Measurements from ENCODE around the gene PLA2G2D. TPM values are rescaled to one million over a fixed set of nuclear protein-coding genes. Genes with fewer than 3 reads are reported as not detected.

The PLA2G2D gene, protein sequence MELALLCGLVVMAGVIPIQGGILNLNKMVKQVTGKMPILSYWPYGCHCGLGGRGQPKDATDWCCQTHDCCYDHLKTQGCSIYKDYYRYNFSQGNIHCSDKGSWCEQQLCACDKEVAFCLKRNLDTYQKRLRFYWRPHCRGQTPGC
- not detected in 2 replicates for total RNA-seq (2014; rRNA removed; shearing (Covaris generic))

DNA sequence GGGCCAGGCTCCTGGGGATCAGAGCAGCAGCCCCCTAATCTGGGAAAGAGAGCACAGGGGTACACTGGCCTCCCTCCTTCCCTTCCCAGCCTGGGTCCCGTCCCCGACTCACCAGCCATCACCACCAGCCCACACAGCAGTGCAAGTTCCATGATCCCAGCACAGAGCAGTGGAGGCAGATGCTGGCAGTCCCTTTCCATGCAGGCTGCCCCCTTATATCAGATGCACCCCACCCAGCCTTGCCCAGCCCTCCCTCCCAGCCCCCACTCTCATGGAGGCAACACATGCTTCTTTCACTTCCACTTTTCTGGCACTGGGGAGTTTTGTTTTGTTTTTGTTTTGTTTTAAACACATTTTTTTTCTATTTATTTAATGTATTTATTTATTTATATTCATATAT is at the start of gene PLA2G2D:
Gene PLA2G2D, minus strand, starts transcription at position 190 of the 400 bp plus-strand sequence. Its CDS starts 38 bp downstream, at position 152.
- DNase-seq (ENCODE audit: low read depth): no peak

DNA sequence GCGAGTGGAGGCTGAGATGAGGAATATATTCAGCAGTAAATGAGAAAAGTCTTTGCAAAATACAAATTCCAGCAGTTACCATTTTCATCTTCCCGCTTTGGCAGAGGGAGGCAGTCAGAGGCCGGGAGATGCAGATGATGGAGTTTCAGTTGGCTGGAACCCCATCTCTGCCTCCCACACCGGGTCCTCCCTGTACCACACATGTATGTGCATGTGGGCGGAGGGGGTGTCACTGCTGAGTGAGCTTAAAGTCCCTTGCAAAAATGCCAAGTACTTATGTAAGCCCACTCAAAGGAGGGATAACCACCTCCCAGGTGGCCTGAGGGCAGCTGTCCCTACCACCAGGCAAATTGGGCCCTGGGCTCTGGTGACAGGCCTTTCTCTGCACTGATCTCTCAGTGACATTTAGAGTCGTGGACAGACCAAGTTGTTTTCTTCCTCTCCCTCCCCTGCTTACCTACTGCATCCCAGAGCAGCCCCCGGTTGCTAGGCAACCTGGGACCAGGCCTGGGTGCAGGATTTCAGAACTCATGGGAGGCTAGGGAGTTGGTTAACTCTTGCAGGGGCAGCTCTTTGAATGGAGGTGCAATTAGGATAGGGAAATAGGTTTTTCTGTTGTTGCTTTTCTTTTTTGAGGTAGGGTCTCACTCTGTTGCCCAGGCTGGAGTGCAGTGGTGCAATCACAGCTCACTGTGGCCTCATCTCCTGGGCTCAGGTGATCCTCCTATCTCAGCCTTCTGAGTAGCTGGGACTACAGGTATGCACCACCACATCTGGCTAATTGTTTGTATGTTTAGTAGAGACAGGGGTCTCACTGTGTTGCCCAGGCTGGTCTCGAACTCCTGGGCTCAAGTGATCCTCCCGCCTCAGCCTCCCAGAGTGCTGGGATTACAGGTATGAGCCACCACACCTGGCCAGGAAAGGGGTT is 49.5 kb upstream of the PLA2G2D start:
- DNase-seq (ENCODE audit: low read depth): no peak

DNA sequence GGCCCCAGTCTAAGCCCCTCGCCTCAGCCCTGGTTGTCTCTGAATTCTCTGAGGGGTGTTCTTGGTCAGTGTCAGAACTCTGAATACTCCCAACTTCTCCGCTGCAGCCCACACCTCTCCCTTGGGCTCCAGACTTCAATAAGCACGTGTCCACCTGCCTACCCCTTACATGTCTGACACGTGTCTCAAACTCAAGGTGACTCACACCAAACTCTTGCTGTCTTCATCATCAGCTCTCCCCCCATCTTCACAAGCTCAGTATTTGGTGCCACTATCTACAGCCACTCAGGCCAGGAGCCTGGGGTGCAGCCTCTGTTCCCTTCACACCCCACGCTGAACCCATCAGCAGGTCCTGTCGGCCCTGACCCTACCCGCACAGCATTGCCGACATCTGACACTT is 47.8 kb upstream of the PLA2G2D start:
- DNase-seq (ENCODE audit: low read depth): no peak

DNA sequence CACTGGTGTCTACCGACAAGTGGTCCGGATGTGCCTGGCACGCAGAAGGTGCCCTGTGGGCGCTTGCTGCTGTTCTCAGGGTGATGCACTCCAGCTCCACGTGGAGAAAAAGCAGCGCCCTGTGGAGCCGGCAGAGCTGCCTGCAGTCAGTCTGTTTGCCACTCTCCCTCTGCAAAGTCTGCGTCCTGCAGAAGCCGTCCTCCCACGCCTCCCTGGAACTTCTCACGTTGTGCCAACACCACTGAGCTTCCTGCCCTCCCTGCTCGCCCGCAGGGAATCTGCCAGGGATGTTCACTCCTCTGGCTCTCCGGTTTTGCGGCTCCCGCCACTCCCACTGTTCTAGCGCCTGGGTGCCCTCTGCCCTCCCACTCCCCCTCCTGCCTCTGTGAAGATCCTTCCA is 46.7 kb upstream of the PLA2G2D start:
- no peak for DNase-seq (ENCODE audit: low read depth)

DNA sequence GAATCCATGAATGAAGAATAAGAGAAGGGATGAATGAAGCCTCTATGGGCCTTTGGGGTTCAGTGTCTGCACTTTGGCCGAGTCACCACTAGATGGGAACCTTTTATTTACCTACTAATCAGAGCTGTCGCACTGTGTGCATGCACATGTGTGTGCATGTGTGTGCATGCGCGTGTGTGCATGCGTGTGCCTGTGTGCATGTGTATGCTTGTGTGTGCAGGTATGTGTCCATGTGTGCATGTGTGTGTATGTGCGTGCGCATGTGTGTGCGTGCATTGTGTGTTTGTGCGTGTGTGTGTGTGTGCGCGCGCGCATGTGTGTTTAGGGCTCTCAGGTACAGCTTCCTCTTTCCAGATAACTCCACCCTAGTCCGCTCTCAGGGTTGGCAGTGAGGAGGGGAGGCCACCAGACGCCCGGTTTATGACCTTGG is 46.2 kb upstream of the PLA2G2D start:
- no peak for DNase-seq (ENCODE audit: low read depth)

DNA sequence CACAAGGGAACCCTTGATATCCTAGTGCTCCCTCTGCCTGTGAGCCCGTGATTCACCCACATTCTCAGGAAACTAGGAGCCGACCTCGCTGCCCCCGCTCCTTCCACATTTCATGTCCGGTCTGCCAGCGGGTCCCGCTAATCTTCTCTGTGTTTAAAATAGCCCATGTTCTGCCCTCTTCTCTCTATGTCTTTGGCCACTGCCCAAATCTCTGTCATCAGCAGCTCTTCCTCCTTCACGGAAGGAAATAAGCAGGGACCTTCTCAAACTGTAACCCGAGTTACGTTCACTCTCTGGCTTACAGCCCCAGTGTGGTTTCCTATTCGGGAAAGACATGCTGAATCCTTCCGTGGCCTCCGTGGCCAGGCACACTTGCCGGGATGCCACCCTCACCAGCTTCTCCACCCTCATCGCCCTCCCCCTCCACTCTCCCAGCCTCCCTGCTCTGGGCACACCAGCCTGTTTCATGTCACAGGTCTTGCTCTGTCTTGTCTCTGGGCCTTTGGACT is 45.4 kb upstream of the PLA2G2D start:
- peak; percentile 27 for DNase-seq (ENCODE audit: low read depth)

DNA sequence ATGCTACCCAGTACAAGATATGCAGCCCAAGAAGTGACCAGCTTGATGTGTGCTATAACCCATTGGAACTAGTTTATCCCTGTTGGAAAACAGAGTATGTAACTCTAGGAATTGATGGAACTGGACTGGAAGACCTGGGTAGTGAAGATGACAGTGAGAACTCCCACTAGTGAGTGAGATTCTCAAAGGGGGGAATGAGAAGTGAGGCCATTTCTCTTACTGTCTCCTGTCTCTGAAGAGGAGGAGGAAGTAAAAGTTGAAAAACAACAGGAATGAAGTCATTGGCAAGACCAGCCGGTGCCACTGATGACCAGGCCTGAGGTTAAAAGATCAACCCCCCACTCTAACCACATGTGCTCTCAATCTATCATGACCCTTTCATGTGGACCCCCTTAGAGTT is 40.7 kb upstream of the PLA2G2D start:
- DNase-seq (ENCODE audit: low read depth): no peak

DNA sequence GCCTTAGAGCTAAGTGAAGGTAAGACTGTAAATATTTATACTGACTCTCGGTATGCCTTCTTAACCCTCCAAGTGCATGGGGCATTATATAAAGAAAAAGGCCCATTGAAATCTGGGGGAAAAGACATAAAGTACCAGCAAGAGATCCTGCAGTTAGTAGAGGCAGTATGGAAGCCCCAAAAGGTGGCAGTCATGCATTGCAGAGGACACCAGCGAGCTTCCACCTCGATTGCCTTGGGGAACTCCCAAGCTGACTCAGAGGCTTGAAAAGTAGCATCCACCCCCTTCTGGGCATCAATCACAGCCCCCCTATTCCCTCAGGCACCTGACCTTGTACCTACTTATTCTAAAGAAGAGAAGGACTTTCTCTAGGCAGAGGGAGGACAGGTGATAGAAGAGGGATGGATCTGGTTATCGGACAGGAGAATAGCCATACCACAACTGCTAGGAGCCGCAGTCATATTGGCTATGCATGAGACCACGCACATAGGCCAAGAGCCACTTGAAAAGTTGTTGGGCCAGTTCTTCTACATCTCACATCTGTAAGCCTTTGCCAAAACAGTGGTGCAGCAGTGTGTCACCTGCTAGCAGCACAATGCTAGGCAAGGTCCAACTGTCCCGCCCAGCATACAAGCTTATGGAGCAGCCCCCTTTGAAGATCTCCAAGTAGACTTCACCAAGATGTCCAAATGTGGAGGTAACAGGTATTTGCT is 39.2 kb upstream of the PLA2G2D start:
- no peak for DNase-seq (ENCODE audit: low read depth)

DNA sequence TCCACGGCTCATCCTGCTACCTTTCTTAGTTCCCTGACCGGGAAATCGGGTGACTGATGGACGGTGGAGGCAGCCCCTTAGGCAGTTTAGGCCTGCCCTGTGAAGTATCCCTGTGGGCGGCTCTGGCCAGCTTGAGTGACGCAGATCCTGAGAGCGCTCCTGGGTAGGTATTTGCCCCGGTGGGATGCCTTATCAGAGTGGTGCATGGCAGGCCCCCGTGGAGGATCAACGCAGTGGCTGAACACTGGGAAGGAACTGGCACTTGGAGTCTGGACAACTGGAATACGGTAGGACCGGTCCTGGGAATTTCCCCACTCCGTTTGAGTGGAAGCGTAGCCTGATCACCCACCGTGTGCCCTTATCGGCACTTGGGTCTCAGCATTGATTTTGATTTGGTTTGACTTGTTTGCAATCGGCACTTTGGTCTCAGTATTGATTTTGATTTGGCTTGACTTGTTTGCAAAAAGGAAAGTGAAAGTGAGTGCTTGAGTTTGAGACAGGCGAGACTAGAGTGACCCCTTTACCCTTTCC is 35.0 kb upstream of the PLA2G2D start:
- no peak for DNase-seq (ENCODE audit: low read depth)

DNA sequence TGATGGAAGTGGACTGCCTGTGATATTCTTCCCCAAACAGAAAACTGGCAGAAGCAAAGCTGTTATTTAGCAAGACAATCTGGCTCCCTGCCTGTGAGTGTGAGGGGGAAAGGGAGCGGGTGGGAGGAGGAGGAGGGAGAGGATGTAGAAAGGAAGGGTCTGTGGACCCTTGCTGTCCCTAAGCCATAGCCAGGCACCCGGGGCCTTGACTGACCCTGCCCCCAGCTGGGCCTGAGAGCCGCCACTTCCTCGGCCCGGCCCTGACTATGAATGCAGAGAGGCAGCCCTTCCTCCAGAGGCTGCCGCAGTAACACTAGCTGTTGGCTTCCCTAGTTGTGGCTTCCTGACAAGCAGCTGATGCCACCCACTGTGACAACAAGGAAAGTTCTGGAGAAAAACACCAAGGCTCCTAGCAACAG is 33.7 kb upstream of the PLA2G2D start:
- DNase-seq (ENCODE audit: low read depth): no peak

DNA sequence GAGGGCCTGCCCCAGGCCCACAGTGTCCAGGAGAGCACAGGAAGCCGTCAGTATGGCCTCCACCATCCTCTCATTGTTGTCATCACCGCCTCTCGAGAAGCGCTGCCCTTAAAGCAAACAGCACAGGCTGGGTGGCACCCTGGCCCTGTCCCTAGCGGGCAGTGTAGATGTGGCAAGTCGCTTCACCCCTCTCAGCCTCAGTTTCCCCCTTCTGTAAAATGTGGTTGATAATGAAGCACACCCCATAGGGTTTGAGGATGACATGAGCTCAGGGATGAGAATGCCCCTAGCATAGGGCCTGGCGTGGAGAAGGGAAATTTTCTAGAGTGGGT is 33.2 kb upstream of the PLA2G2D start:
- no peak for DNase-seq (ENCODE audit: low read depth)

DNA sequence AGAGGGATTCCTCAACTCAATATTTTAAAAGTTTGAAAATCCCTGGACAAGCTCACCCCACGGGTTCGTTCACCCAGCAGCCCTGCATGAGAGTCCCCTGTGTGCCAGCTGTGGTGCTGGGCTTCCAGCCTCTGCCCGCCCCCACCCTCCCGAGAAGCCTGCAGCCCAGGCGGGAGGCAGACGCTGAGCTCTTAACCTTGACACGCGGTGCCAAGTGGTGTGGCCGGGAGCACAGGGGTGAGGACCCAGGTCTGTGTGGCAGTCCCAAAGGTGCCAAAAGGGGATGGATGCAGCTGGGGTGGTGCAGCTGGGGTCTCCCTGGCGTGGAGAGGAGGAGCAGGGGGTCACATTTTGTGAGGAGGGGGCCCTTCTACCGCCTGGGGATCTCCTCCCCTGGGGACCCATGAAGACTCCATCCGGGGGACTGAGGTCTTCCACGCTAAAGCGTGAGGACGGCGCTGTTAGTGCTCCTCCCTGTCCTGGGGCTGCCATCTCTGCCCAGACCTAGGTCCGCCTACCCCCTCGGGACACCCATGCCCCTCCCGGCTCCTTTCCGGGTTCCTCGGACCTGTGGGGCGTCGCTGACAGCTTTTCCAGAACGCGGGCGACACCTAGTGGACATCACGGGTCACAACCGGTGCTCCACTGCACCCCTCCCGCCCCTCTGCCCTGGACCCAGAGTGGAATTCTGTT is 32.7 kb upstream of the PLA2G2D start:
- DNase-seq (ENCODE audit: low read depth): peak; percentile 86

DNA sequence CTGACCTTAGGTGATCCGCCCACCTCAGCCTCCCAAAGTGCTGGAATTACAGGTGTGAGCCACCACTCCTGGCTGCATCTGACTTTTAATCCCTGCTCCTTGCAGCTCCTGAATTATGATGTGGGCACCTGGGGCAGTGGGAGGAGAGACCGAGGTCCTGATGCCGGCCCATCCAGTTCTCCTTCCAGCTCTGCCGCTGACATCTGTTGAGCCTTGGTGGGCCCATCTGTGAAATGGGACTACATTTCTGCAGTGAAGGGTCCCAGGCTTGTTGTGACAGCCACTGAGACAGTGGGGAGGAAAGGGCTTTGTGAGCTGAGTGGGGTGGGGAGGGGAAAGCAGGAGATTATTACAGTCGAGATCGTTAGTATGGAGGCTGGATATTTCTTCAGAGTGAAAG is 31.6 kb upstream of the PLA2G2D start:
- DNase-seq (ENCODE audit: low read depth): no peak

DNA sequence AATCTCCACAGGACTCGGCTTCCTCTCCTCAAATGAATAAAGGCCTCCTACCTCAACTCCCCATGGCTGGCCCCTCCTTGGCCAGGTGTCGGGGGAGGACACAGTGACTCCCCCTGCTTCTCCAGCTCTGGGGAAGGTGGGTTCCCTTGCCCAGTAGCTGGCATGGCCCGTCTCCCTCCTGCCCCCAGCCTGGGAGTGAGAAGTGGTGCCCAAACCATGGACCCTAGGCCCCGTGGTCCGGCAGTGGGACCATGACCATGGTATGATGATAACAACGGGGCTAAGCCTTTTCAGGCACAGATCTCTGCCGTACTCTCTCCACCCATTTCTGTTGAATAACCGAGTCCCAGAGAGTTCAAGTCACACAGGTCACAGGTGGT is 31.0 kb upstream of the PLA2G2D start:
- no peak for DNase-seq (ENCODE audit: low read depth)

DNA sequence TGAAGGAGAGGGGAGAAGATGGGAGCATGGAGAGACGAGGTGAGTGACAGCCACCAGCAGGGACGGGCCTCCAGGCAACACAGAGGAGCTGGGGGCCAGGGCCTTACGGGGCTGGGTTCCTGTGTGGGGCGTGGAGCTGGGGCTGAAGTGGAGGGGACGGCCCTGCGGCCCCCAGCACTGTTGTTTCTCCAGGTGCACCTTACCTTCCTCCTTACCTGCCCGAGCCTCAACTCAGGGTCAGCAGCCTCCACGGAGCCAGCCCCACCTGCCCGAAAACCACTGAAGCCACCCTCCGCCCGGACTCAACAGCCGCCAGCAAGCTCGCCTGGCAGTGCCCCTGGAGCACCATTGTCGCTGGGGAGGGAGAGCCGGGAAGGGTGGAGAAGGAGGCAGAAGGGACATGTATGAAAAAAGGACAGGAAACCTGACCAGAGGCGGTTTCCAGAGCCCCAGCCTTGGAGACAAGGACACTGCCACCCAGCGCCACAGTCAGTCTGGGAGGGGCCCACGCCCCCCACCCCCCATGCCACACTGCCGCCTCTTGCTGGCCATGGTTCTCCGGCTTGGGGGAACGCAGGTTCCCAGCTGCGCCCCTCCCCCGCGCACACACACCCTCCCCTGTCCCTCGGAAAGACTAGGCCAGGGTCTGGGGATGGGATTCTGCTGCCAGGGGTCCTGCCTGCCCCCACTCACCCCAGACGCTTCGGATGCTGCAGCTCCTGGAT is 30.4 kb upstream of the PLA2G2D start:
- DNase-seq (ENCODE audit: low read depth): no peak

DNA sequence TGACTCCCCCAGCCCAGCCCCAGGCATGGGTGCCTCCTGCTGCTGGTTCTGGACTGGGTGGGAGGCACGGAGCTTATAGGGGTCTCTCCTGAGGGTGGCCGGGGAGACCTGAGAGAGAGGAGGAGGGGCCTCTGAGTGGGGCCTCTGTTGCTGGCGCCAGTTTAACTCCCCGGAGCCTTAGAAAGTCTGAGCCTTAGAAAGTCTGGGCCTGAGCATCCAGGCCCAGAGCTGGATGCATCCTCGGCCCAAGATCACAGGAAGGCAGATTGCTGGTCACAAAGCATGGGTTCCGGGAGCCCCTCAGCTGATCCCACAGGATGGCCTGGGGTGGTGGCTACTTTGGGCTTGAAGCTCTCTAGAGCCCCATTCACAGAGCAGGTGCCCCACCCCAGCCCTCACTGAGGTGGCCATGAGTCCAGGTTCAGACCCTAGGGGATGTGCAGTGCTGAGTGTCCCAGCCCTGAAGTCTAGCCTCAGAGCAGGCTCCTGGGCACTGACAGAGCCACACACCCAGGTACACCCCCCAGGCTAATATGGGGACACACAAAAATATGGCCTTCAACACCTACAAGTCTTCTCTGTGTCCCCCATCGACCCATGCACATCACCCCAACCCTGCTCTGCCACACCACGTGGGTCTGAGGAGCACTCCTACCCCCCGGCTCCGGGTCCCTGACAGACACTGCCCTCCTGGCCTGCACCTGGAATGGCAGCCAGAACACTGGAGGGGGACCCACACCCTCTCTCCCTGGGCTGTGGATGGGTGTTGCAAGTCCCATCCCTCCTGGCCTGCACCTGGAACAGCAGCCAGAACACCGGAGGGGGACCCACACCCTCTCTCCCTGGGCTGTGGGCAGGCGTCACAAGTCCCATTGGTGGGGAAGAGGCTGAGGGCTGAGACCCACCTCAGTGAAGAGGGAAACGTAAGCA is 29.5 kb upstream of the PLA2G2D start:
- no peak for DNase-seq (ENCODE audit: low read depth)

DNA sequence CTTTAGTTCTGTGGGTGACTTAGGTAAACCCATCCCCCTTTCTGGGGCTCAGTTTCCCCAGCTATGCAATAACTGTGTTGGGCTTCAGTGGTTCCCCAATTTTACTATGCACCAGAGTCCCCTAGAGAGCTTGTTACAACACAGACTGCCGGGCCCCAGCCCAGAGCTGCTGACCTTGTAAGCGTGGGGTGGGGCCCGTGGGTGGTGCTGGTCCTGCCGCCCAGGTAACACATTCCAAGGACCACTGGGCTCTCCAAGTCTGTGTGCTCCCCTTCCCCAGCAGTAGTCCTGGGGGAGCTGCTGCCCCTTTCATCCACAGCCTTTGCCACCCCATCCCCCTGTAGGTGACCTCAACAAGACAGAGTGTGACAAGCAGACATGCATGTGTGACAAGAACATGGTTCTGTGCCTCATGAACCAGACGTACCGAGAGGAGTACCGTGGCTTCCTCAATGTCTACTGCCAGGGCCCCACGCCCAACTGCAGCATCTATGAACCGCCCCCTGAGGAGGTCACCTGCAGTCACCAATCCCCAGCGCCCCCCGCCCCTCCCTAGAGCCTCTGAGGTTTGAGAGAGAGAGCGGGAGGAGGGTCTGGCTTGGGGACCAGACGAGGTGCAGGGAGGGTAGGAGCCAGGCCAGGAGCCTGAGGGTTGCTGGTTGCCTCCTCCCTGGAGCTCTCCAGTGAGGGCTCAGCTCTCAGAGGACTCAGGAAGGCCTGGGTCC is 28.7 kb upstream of the PLA2G2D start:
- DNase-seq (ENCODE audit: low read depth): no peak

DNA sequence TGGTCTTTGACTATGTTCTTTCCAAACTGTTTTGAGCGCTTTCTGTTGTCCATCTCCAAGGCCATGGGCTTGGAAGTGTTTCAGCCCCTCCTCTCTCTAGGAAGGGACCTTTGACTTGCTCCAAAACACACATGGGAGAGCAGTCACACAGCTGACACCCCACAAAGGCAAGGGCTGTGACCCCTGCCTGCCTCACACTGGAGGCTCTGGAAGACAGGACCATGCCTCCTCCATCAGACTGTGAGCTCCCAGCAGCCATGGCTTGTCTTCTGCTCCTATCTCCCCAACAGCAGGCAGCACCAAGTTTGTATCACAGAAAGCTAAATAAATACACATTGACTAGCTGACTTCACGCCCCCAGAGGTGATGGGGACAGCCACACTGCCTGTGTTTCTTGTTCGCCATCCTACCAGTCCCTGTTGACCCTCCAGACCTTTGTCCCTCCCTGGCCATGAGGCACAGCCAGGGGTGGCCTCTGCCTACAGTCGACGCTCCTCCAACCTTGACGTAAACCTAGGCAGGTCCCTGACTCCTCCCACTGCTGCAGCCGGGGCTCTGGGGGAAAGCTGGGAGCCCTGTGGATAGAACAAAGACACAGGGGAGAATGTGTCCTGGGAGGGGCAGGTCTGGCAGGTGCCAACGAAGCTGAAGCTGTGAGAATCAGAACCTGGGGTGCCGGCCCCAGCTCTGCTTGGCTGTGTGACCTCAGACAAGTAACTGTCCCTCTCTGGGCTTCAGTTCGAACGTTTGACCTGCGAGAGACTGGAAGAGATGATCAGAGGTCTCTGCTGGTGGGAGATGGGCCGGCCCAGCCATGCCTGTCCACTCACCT is 24.6 kb upstream of the PLA2G2D start:
- DNase-seq (ENCODE audit: low read depth): no peak
